Dedifferentiated amniotic fluid mesenchymal stem cell (primary cell): ENCODE measurements around the gene RGS4.
A peak's percentile ranks its signal among the peaks of the same experiment; 100 is the strongest.

ENCODE experiments used
- DNase-seq: peaks from one replicate; pipeline ENCODE4 v3.0.0-alpha.2; 2016; ENCODE audit errors: extremely low spot score

RGS4 gene

DNA sequence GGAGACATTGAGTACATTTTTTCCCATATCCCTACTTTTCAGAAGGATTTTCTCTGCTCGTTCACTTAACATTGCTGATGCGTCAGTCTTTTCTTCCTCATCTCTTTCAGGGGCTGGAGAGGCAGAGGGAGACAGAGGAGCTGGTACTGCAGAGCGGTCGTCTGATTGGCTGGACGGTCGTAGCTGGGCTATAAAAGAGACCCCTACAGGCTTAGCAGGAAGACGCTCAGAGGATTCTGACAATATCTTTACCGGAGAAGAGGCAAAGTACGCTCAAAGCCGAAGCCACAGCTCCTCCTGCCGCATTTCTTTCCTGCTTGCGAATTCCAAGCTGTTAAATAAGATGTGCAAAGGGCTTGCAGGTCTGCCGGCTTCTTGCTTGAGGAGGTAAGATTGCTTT, at the start of gene RGS4:
RGS4 (plus strand) TSS at position 220 of the 400 bp plus-strand sequence; CDS start at position 344, 124 bp downstream.
- peak; percentile 96 for DNase-seq

GRCh38 chr1:163022129-163022528, 47.0 kb upstream of the RGS4 start:
- DNase-seq = no peak

DNA sequence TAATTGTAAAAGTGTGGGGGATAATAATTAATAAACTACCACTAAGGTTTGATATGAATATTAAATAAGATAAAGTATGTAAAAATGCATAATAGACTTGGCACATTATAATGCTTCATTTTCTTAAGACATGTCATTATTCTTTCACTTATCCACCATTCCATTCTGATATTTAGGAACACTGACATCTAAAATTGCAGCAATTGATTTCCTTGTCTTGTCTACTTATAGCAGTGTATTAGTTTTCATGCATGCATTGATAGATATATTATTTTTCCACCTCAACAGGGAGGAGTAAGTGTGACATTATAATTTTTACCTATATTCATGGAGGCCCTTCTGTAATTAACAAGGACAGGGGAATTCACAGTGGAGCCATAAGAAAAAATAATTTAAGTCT, 41.6 kb upstream of the RGS4 start:
- DNase-seq = no peak

- DNase-seq = no peak
Observed at GRCh38 chr1:163029901-163030300, 39.3 kb upstream of the RGS4 start.

- peak; percentile 39 for DNase-seq
Observed at GRCh38 chr1:163035446-163036249, 33.5 kb upstream of the RGS4 start.

- DNase-seq = no peak
Observed at GRCh38 chr1:163036671-163037070, 32.5 kb upstream of the RGS4 start.

GRCh38 chr1:163038928-163039706, 30.0 kb upstream of the RGS4 start:
- DNase-seq = no peak

GRCh38 chr1:163039707-163040093, 29.5 kb upstream of the RGS4 start:
- no peak for DNase-seq

DNA sequence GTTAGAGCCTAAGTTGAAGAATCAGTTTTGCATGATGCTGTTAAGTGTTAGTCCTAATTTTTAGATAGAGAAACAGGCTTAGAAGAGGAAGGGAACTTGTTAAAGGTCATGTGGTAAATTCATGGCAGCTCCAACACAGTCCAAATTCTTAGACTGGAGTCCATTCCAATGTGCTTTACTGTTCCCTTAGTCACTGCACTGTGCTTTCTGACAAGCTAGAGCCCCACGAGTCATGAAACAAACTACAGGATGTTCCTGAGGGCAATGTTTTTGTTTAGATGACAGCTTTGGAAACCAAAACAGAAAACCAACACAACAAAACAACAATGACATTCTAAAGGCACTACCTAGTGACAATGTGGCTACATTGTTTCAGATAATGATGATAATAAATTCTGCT, 23.1 kb upstream of the RGS4 start:
- peak; percentile 31 for DNase-seq

DNA sequence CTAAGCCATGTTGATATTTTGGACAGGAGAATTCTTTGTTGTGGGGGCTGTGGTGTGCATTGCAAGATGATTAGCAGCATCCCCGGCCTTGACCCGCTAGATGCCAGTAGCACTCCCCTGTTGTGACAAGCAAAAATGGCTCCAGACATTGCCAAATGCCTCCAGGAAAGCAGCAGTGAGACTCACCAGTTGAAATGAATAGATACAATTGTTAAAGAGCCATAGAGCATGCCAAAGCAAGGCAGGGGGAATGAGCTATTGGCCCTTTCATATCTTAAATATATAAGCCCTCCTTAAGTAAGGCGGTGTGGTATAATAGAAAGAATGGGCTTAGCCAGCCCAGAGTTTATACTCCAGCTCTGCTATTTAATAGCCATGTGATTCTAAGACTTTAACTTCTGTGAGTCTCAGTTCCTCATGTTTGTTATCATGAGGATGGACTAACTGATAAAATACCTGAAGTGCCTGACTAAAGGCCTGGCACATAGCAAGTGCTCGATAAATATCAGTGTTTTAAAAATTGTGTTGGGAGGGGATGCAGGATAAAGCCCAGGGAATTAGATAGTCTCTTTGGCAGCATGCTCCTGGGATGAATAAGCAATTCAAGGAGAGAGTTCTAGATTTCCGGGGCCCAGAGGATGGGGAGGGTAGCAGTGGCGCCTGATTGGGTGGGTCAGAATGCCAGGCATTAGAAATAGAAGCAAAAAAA, 21.1 kb upstream of the RGS4 start:
- no peak for DNase-seq

DNA sequence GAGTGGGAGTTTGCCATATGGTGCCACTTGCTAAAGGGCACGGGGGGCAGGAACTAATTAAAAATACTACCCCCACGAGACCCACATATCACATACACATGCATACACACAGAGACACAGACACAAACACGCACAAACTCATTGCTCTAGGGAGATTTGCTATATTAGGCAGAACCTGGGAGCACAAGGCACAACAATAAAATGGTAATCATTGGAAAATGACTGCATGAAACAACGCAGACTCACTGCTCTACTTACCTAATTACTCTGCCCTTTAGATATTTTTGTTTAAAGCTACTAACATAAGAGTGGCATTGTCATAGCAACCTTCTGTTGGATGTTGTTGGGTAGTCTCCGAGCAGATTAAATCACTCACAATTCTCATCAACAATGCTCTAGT, 20.3 kb upstream of the RGS4 start:
- no peak for DNase-seq

DNA sequence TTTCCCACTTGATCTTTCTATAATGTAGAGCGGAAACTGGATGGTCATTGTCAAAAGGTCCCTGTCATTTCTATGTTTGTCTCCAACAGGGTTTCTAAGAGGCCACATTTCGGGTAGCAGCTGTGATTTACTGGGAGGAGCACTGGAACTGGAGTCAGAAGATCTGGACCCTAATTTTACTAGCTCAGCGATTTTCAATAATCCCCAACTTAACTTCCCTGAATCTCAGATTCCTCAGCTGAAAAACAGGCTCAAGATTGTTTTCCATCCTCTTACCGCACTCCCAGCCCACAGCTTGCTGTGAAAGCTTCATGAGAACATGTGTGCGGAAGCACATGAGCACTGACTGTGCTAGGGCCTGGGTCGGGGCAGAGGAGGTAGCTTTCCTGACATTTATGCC, 19.9 kb upstream of the RGS4 start:
- no peak for DNase-seq

GRCh38 chr1:163050496-163050895, 18.7 kb upstream of the RGS4 start:
- no peak for DNase-seq

GRCh38 chr1:163054181-163054591, 15.0 kb upstream of the RGS4 start:
- no peak for DNase-seq

GRCh38 chr1:163055005-163055404, 14.2 kb upstream of the RGS4 start:
- no peak for DNase-seq

DNA sequence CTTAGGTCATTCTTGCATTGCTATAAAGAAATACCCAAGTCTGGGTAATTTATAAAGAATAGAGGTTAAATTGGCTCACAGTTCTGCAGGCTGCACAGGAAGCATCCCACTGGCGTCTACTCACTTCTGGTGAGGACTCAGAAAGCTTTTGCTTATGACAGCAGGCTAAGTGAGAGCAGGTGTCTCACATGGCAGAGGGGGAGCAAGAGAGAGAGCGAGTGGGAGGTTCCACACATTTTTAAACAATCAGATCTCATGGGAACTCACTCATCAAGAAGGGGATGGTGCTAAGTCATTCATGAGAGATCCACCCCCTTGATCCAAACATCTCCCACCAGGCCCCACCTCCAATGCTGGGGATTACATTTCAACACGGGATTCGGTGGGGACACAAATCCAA, 13.6 kb upstream of the RGS4 start:
- DNase-seq = no peak

- DNase-seq = peak; percentile 60
Observed at GRCh38 chr1:163056831-163057230, 12.3 kb upstream of the RGS4 start.

DNA sequence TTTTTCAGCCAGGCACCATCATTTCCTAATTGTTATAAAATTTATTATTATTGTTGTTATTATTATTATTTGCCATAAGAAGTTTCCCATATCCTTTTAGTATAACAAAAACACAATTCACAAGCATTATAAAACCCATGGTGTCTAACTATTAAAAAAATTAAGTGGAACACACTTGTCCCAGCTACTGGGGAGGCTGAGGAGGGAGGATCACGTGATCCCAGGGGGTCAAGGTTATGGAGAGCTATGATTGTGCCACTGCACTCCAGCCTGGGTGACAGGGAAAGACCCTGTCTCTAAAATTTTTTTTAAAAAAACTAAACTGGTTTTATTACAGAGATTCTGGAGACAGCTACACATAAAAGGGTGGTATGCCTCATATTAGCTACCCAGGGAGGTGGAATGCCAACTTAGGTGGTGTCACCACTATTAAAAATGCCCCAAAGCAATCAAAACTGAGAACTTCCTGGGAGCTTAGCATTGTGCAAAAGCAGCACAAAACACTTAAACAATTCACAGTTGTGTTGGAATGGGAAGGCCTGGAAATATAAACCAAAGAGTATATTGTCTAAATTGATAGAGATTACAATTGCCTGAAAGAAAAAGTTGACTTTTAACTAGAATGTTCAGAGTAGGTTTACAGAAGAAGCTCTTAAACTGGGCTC, 8.7 kb upstream of the RGS4 start:
- DNase-seq = no peak

GRCh38 chr1:163063143-163063542, 6.0 kb upstream of the RGS4 start:
- no peak for DNase-seq

GRCh38 chr1:163063610-163064009, 5.6 kb upstream of the RGS4 start:
- DNase-seq = no peak

- DNase-seq = no peak
Observed at GRCh38 chr1:163066168-163066567, 3.0 kb upstream of the RGS4 start.

DNA sequence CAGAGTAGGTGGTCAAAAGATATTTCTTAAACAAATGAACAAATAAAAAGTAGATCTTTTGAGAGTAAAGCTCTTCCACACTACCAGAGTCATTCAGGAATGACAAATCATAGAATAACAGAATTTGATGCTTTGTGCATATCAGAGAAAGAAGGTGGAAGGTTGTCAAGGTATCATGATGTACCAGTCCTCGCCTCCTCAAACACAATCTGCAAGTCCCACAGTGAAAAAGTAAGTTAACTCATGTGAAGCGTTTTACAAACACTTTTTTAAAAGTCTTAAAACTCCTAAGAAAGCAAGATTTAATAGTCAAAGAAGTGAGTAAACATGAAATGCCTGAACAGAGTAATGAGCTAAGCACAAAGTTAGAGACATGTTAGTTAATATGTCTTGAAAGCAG, 2.5 kb upstream of the RGS4 start:
- DNase-seq = no peak
